A549 (cell line): ENCODE results near the gene MLH3.

Experiments used
- FOSL2 ChIP-seq, 2 experiments: fragments of 450-650 bp in 1 of 2; fragments of >200 bp in 1 of 2; sonication (Bioruptor Twin) in 1 of 2; formaldehyde crosslinking; IDR thresholded peaks; 2 replicates each; pipeline versions ENCODE4 v1.5.0 to v1.6.1; 2016 to 2020; ENCODE audit warnings: mild to moderate bottlenecking in 1 of 2, moderate library complexity in 1 of 2
- RARB ChIP-seq: fragments of 250-450 bp; sonication (Bioruptor Pico); IDR thresholded peaks from 2 replicates; pipeline ENCODE4 v1.8.0; 2021; ENCODE audit warnings: mild to moderate bottlenecking, moderate library complexity
- ZFP36 ChIP-seq: fragments of 450-650 bp; IDR thresholded peaks from 2 replicates; pipeline ENCODE4 v1.6.1; 2014; ENCODE audit warnings: borderline replicate concordance; ENCODE audit not compliant: partially characterized antibody
- TF ChIP-seq, protein P1 (sequence below): fragments of >200 bp; sonication (Bioruptor Twin); formaldehyde crosslinking; IDR thresholded peaks from 3 replicates; pipeline ENCODE4 v1.5.1; 2016
- TF ChIP-seq, protein P2 (sequence below): IDR thresholded peaks from 2 replicates; pipeline ENCODE4 v1.6.1; 2012

DNA sequence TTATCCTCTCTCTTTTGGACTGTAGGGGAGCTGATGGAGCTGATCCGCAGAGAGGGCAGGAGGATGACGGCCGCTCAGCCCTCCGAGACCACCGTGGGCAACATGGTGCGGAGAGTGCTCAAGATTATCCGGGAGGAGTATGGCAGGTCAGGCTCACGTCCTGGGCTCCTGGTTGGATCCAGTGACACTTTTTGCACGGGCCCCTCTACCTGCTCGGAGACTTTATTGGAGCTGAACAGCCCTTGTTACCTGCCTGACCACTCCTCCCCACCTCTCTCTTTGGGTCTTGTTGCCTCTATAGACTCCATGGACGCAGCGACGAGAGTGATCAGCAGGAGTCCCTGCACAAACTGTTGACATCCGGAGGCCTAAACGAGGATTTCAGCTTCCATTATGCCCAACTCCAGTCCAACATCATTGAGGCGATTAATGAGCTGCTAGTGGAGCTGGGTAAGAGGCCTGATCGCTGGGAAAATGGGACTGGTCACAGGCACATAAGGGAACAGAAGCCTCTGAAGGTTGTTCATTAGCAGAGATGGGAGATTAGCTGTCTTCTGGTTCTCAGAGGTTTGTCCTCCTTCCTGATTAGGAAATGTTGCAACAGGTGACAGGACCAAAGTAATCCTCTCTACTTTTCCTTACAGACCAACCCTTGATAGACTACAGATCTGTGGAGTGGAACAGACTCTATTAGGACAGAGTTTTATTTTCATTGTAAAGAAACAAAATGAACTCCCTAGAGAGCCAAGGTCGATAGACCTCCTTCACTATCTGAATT, 47.8 kb downstream of the MLH3 start:
- TF ChIP-seq, protein P1, sequence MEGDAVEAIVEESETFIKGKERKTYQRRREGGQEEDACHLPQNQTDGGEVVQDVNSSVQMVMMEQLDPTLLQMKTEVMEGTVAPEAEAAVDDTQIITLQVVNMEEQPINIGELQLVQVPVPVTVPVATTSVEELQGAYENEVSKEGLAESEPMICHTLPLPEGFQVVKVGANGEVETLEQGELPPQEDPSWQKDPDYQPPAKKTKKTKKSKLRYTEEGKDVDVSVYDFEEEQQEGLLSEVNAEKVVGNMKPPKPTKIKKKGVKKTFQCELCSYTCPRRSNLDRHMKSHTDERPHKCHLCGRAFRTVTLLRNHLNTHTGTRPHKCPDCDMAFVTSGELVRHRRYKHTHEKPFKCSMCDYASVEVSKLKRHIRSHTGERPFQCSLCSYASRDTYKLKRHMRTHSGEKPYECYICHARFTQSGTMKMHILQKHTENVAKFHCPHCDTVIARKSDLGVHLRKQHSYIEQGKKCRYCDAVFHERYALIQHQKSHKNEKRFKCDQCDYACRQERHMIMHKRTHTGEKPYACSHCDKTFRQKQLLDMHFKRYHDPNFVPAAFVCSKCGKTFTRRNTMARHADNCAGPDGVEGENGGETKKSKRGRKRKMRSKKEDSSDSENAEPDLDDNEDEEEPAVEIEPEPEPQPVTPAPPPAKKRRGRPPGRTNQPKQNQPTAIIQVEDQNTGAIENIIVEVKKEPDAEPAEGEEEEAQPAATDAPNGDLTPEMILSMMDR, result no peak
- TF ChIP-seq, protein P2, sequence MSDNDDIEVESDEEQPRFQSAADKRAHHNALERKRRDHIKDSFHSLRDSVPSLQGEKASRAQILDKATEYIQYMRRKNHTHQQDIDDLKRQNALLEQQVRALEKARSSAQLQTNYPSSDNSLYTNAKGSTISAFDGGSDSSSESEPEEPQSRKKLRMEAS, result no peak
- TF ChIP-seq RARB (CRISPR knock-in tag) (no peak), ZFP36 (no peak), FOSL2 (IDR thresholded peaks at IDR 0.05) (no peak), FOSL2 (CRISPR knock-in tag; IDR thresholded peaks at IDR 0.05) (no peak)
